Measurements from ENCODE around the gene TOP3B.

DNA sequence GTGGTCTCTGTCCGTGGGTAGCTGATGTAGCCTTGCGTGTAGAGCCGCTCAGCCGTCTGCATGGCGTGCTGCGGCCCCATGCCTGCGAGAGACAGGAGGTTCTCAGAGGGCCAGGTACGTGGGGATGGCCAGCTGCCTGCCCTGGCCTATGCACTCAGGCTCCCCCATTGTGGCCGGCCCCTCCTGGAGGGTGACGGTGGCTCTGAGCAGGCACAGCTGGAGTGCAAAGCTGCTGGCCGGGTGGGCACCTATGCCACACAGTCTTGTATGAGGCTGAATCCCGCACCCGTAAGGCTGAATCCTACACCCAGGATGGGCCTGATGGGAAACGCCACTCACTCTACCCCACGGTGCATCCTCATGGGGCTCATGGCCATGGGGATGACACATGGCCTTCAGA lies 18.4 kb downstream of the TOP3B start:
- TF ChIP-seq, protein P1, sequence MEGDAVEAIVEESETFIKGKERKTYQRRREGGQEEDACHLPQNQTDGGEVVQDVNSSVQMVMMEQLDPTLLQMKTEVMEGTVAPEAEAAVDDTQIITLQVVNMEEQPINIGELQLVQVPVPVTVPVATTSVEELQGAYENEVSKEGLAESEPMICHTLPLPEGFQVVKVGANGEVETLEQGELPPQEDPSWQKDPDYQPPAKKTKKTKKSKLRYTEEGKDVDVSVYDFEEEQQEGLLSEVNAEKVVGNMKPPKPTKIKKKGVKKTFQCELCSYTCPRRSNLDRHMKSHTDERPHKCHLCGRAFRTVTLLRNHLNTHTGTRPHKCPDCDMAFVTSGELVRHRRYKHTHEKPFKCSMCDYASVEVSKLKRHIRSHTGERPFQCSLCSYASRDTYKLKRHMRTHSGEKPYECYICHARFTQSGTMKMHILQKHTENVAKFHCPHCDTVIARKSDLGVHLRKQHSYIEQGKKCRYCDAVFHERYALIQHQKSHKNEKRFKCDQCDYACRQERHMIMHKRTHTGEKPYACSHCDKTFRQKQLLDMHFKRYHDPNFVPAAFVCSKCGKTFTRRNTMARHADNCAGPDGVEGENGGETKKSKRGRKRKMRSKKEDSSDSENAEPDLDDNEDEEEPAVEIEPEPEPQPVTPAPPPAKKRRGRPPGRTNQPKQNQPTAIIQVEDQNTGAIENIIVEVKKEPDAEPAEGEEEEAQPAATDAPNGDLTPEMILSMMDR (conservative IDR thresholded peaks at IDR 0.05; ENCODE audit: low read depth, low read length) = no peak
- no peak for TF ChIP-seq EZH2 (IDR thresholded peaks at IDR 0.05; ENCODE audit: low read length, unreplicated experiment)

All from PC-3 (cell line).